OCI-M2 (cell line): ENCODE results near the gene CD300H.

Source experiments
- DNase-seq: peaks from one replicate; lab custom pipeline; 2025; ENCODE audit not compliant: unreplicated experiment; lab: John Stamatoyannopoulos, UW

Gene CD300H

GRCh38 chr17:74567397-74567796 is at the start of gene CD300H:
Gene CD300H (minus strand): TSS chr17:74567509.
- no peak for DNase-seq

- no peak for DNase-seq
Observed at GRCh38 chr17:74616696-74617095, 49.4 kb upstream of the CD300H start.

- no peak for DNase-seq
Observed at GRCh38 chr17:74612046-74612445, 44.7 kb upstream of the CD300H start.

- DNase-seq, result no peak
Observed at GRCh38 chr17:74610108-74610507, 42.8 kb upstream of the CD300H start.

GRCh38 chr17:74608511-74608910 is 41.2 kb upstream of the CD300H start:
- no peak for DNase-seq

- DNase-seq, result no peak
Observed at GRCh38 chr17:74607221-74607620, 39.9 kb upstream of the CD300H start.

GRCh38 chr17:74606050-74606449 is 38.7 kb upstream of the CD300H start:
- DNase-seq, result no peak

GRCh38 chr17:74605361-74605760 is 38.1 kb upstream of the CD300H start:
- DNase-seq, result no peak

- DNase-seq, result no peak
Observed at GRCh38 chr17:74604761-74605160, 37.5 kb upstream of the CD300H start.

- DNase-seq, result no peak
Observed at GRCh38 chr17:74604200-74604599, 36.9 kb upstream of the CD300H start.

- DNase-seq, result no peak
Observed at GRCh38 chr17:74603746-74604145, 36.4 kb upstream of the CD300H start.

- no peak for DNase-seq
Observed at GRCh38 chr17:74603037-74603635, 35.8 kb upstream of the CD300H start.

GRCh38 chr17:74601944-74602572 is 34.7 kb upstream of the CD300H start:
- DNase-seq, result no peak

- no peak for DNase-seq
Observed at GRCh38 chr17:74599448-74599939, 32.2 kb upstream of the CD300H start.

GRCh38 chr17:74599023-74599399 is 31.7 kb upstream of the CD300H start:
- no peak for DNase-seq

GRCh38 chr17:74598346-74599022 is 31.2 kb upstream of the CD300H start:
- no peak for DNase-seq

GRCh38 chr17:74597069-74597790 is 29.9 kb upstream of the CD300H start:
- DNase-seq, result no peak

GRCh38 chr17:74595037-74595750 is 27.9 kb upstream of the CD300H start:
- no peak for DNase-seq

GRCh38 chr17:74592087-74592990 is 25.0 kb upstream of the CD300H start, which contains the start of gene CD300LD:
Gene CD300LD (minus strand): TSS chr17:74592283. CDS start chr17:74592202, 81 bp downstream.
- DNase-seq, result no peak

- DNase-seq, result no peak
Observed at GRCh38 chr17:74591503-74591902, 24.2 kb upstream of the CD300H start.
